GM10248 (cell line): ENCODE data around the gene ANO5.

Source experiments
- CTCF ChIA-PET: fragments of 300-600 bp; sonication (Branson Sonifier 250); formaldehyde crosslinking; extraction: SDS; loops from one replicate; lab custom pipeline; 2021; ENCODE audit warnings: antibody characterized with exemption; lab: Yijun Ruan, JAX
- POLR2A ChIA-PET: fragments of 350-650 bp; sonication (Branson Sonifier 250); formaldehyde crosslinking; extraction: SDS; loops from one replicate; lab custom pipeline; 2020; ENCODE audit warnings: antibody characterized with exemption; lab: Yijun Ruan, JAX
- DNase-seq: peaks from one replicate; pipeline ENCODE4 v3.0.0; 2012; ENCODE audit errors: extremely low spot score
- CTCF ChIP-seq: IDR thresholded peaks from 2 replicates; pipeline ENCODE4 v1.5.1; 2012; ENCODE audit warnings: mild to moderate bottlenecking, low read depth; ENCODE audit errors: extremely low read depth, missing control alignments, control extremely low read depth

Gene ANO5

DNA sequence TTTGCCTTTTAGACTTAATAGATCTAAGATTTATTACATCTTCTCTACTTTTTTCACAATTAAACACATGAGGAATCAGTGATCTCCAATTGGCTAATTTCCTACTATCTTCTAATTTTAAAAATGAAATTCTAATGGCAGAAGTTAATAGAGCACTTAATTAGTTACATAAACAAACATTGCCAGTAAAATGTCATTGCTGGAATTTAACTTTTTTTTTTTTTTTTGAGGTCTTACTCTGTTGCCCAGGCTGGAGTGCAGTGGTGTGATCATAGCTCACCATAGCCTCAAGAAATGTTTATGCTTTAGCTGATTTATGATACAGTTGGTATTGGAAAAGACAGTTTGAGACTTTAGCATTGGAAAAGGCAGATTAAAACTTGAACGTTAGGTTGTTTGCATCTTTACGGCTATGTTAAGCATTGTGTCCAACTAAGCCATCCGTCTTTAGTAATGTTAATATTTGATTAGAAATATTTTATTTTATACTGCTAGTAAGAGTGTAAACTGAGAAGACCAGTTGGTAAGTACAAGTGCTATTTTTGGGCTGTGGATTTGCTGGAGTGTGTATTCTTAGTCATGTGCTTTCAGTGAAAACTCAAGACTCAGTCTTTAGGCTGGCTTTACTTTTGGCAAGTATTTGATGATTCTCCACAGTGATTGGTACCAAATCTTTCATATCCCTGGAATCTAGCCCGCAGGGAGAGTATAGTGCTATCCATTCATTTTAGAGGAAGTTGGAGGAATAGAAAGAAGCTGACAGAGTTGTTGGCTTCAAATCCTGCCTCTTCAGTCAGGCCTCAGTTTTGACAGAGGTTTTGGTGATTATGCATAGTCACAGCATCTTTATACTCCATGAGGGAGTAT is 4.5 kb downstream of the ANO5 start:
- no peak for DNase-seq
- ChIA-PET POLR2A (no interaction called here), CTCF (interaction anchor here (1.3 to 2.0 kb wide), 3 partner anchors 12 to 107 kb away, joined by 3 to 6 read pairs (median 5); no protein-coding TSS in a partner anchor)
- no peak for TF ChIP-seq CTCF

DNA sequence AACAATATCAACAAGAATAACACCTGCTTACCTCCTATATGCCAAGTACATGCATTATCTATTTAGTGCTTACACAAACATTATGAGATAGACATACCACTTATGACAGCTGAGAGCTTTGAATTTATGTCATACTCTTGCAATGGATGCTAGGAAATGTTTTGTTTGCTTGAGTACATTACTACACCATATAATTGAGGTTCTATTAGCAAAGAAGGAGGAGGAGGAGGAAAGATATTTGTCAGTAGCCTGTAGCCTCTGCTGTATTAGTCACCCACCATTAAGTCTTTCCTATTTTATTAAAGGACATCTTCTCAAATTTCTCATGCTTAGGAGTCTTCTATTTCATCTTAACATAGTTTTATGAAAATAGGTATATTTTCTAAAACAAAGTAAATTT is 6.4 kb downstream of the ANO5 start:
- TF ChIP-seq CTCF: no peak
- no peak for DNase-seq
- ChIA-PET CTCF (interaction anchor here (0.9 to 2.0 kb wide), 3 partner anchors 10 to 18 kb away, joined by 3 to 6 read pairs (median 5); no protein-coding TSS in a partner anchor), POLR2A (no interaction called here)

DNA sequence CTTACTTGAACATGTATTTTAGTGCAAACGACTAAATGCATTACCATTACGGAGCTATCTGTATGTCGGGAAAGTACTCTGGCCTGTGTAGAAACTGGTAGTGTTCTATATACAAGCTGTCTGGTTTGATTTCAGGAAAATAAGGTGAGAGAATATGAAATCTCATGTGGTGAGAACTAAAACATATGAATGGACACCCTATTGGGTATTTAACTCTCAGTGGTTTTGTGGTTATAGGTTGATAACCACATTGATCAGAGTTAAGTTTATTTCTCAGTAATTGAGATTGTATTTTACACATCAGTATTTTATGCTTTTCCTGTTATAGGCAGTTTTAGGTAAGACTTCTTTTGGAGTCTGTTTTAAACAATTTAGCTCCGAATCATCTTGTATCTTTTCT is 10.4 kb downstream of the ANO5 start:
- TF ChIP-seq CTCF: no peak
- CTCF ChIA-PET: interaction anchor here (1.2 to 1.9 kb wide), 2 partner anchors 10 to 11 kb away, joined by 4 read pairs; partner anchors contain the start of gene ANO5
- no peak for DNase-seq
- POLR2A ChIA-PET: no interaction called here

DNA sequence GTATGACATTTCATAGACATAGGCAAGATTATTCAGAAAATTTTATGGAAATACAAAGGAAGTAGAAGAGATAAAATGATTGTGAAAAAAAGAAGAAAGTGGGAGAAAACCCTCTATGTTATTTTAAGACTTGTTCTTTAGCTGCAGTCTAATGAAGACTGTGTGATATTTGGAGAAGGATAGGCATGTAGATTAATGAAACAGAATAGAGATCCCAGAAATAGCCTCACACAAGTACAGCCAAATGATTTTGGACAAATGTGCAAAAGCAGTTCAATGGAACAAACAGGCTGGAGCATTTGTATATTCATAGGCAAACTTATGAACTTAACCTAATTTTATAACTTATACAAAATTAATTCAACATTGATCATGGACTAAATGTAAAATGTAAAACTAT is 14.3 kb downstream of the ANO5 start:
- DNase-seq: no peak
- no peak for TF ChIP-seq CTCF
- CTCF ChIA-PET: no interaction called here
- POLR2A ChIA-PET: no interaction called here

GRCh38 chr11:22208151-22208858 is 15.4 kb downstream of the ANO5 start:
- DNase-seq: no peak
- ChIA-PET POLR2A (no interaction called here), CTCF (no interaction called here)
- no peak for TF ChIP-seq CTCF

- DNase-seq: no peak
- no peak for TF ChIP-seq CTCF
- ChIA-PET CTCF (no interaction called here), POLR2A (no interaction called here)
Observed at GRCh38 chr11:22216940-22217339, 24.1 kb downstream of the ANO5 start.
